ENCODE results near the gene EVC. TPM values are rescaled to one million over a fixed set of nuclear protein-coding genes. Genes with fewer than 3 reads are reported as not detected.
"Not testable (repeated sequence)": the region's sequence is repeated elsewhere in the genome, so short reads cannot be mapped to it uniquely, and the experiment has no call there.

EVC gene
- total RNA-seq, 1 donor from 2014 or later: 6.7 TPM

DNA sequence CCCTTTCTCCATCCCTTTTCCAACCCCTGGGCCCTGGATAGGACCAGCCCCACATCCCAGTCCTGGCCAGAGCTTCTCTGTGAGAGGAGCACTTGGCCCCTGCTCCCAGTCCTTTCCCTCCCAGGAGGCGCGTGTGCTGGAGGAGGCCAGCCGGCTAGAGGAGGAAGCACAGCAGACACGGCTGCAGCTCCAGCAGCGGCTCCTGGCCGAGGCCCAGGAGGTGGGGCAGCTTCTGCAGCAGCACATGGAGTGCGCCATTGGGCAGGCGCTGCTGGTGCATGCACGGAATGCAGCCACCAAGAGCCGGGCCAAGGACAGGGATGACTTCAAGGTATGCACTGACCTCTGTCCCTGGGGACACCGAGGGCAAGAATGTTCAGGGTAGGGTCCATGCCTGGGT, 87.5 kb downstream of the EVC start:
- DNase-seq (ENCODE audit: missing footprints) (peak; percentile 83), ATAC-seq (peak; percentile 84)
- intact Hi-C loops (cut with DNase I): no loop called here

DNA sequence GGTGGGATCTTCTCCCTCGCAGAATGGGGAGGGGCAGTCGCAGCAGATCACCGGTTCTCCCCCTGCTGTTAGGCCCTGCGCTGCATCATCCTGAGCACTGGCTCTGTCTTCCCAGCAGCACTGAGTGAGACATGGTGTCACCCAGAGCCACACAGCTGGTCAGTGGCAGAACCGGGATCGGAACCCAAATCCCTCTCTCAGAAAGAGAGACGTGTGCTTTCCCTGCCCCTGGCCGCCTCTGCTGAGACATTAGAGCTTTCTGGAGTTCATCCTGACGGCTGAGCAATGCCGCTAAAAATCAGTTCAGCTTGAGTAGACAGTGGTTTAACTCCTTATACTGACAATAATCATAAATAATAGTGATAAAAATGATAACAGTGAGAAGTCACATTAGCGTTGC, 87.9 kb downstream of the EVC start:
- no peak for DNase-seq (ENCODE audit: missing footprints)
- intact Hi-C loops (cut with DNase I): no loop called here
- no peak for ATAC-seq

DNA sequence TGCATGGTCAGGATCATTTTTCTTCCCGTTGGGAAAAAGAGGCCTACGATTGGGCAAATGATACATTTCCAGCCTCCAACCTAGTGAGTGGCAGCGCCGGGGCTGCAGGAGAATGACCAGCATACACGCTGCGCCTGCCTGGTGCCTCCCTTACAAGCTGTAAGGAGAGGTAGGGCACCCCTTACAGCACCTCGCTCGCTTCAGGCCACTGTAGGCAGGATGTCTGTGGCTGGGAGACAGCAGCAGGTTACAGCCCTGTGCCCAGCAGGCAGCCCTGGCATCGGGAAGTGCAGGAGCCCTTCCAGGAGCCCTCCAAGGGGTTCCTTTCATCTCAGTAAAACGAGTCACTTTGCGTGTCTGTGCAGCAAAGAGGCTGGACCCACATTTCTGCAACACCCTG, 88.4 kb downstream of the EVC start:
- ATAC-seq: no peak
- intact Hi-C loops (cut with DNase I): no loop called here
- DNase-seq (ENCODE audit: missing footprints): no peak

DNA sequence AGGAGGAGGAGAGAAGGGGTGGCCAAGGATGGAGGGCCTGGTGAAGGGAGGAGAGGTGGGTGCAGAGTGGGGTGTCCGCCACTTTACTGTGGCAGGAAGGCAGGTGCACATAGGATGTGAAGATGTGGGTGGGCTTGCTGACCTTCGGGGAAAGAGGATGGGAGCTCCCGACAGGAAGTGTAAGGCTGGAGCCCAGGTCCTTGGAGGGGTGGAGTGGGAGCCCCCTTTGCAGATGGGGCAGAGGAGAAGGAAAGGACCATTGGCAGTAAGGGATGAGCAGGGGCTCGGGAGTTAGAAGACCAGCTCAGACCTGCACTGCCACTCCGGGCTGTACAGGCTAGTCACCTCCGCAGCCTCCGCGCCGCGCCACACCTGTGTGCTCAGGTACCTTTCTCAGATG, 89.5 kb downstream of the EVC start:
- DNase-seq (ENCODE audit: missing footprints): no peak
- intact Hi-C loops (cut with DNase I): no loop called here
- ATAC-seq: no peak

DNA sequence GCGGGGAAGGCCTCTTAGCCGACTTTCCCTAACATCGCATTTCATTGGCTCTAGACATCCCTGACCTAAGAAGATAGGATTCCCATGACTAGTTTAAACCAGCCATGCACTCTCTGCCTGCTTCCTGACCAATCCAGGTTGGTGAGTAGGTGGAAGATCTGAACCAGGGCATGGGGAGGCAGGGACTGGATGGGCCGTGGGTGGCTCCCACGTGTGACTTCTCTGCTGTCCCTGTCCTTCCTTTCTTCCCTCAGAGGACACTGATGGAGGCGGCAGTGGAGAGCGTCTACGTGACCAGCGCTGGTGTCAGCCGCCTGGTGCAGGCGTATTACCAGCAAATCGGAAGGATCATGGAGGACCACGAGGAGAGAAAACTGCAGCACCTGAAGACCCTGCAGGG, 90.7 kb downstream of the EVC start:
- intact Hi-C loops (cut with DNase I): no loop called here
- DNase-seq (ENCODE audit: missing footprints) (no peak), ATAC-seq (no peak)

DNA sequence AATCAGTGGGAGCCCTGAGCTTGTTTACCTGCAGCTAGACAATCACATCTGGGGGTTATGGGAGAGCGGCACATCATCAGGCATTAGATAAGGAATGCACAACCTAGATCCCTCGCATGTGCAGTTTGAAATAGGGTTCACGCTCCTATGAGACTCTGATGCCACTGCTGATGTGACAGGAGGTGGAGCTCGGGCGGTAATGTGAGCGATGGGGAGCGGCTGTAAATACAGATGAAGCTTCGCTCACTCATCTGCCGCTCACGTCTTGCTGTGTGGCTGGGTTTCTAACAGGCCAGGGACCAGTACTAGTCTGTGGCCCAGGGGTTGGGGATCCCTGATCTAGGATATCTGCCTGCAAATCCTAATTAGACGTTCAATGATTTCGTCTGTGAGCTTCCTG, 91.6 kb downstream of the EVC start:
- ATAC-seq (no peak), DNase-seq (ENCODE audit: missing footprints) (no peak)
- intact Hi-C loops (cut with DNase I): no loop called here

DNA sequence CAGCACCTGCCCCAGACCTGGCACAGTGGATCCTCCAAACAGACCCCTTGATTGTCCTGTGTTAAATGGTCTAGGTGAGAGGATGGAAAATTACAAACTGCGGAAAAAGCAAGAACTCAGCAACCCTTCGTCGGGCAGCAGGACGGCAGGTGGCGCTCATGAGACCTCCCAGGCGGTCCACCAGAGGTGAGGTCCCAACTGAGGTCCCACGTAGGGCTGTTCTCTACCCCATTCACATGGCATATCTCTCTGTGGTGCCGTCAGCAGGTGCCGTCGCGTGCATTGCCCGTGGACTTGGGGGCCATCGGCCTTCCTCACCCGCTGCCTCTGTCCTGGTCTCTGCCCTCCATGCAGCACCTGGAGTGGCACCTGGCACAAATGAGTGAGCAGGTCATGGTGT, 93.7 kb downstream of the EVC start:
- DNase-seq (ENCODE audit: missing footprints): no peak
- intact Hi-C loops (cut with DNase I): no loop called here
- no peak for ATAC-seq

DNA sequence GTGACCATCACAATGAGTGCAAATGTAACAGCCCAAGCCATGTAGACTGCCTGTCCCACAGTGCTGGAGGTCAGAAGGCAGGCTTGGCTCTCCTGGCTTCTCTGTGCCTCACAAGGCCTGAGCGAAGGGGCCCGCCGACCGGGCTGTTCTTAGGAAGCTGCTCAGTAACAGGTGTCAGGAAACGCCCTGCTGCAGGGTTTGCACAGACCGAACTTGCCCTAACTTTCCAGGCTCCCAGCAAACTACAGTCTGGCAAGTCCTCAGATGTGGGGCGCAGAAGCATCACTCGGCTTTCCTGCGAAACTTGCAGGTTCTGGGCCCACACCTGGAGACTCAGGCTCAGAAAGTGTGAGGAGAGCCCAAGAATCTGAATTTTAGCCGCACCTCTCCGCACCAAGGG, 94.3 kb downstream of the EVC start:
- no peak for DNase-seq (ENCODE audit: missing footprints)
- ATAC-seq: no peak
- intact Hi-C loops (cut with DNase I): no loop called here

DNA sequence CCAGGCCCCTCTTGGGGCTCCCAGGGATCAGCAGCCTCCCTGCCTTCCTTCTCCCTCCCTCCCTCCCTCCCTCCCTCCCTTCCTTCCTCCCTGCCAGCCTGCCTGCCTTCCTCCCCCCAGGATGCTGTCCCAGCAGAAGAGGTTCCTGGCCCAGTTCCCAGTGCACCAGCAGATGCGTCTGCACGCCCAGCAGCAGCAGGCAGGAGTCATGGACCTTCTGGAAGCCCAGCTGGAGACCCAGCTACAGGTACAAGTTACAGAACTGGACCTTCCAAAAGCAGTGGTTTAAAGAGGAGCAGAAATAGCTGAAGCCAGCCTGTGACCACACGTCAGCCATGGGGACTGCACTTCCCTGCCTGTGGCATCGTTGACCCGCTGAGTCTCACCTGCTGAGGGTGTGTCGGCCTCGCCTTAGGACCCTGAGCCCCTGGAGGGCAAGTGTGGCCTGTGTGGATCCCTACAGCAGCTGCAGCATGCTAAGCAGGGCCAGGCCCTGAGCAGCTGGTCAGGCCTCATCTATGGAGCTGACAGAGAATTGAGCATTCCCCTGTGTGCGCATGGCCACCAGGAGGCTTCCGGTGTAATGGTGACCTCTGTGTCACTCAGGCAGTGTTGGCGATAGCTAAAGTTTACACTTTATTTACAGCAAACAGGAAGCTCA, 97.2 kb downstream of the EVC start:
- intact Hi-C loops (cut with DNase I): no loop called here
- no peak for ATAC-seq
- DNase-seq (ENCODE audit: missing footprints): no peak

DNA sequence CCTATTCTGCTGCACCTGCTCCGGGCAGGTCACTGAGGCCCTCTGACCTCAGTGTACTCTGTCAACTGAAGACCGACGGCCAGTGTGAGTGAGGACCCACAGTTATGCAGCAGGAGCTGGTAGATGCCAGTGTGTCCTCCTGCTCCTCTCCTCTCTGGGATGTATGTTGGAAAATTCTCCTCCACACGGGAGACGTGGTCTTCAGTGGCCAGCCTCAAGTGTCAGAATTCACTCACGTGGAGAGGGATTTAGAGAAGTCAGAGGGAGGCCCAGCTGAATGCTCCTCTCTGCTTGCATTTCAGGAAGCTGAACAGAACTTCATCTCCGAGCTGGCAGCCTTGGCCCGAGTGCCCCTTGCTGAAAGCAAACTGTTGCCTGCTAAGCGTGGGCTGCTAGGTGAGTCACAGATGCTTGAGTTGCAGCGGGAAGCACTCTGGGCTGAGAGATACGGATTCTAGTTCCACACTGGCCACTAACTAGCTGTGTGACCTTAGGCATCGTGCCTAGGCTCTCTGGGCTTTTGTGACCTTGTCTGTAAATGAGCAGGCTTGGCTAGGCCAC, 98.3 kb downstream of the EVC start:
- DNase-seq (ENCODE audit: missing footprints): no peak
- intact Hi-C loops (cut with DNase I): no loop called here
- ATAC-seq: no peak

DNA sequence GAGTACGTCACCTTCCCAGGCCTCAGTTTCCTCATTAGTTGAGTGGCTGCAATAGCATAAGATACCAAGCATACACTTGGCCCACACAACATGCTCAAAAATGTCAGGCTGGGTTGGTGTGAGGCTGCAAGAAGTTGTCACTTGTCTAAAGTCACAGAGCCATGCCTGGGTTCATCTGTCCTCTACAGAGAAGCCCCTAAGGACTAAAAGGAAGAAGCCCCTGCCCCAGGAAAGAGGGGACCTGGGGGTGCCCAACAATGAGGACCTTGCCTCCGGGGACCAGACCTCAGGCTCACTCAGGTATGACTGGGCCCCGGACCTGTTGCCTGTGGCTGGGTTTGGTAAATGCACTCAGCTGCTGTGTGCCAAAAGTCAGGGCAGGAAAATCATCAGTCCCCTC, 99.2 kb downstream of the EVC start:
- DNase-seq (ENCODE audit: missing footprints) (no peak), ATAC-seq (no peak)
- intact Hi-C loops (cut with DNase I): no loop called here

DNA sequence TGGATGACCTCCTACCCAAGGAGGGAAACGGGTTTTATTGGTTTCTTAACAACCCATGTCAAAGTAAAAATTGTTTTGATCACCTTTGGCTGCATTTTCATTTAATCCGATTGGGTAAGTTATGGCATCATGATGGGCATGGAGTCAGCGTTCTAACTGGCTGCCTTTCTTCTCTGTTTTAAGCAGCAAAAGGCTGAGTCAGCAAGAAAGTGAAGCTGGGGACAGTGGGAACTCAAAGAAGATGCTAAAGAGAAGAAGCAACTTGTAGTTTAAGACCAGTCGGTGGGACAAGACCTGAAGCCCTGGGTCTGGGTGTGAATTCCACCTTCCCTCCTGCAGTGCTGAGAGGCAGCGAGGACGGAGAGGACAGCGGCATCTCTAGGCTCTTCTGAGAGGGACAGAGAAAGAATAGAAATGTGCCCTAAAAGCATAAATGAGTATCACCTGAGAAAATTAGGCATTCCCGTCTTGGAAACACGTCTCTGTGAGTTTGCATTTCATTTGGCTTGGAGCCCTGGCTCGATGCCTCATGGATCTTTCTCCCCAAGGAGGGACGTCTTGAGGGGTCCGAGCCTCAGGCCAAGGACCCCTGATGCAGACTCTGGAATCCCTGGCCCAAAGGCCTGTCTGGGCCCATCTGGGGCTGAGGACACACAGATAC, 99.9 kb downstream of the EVC start:
- intact Hi-C loops (cut with DNase I): no loop called here
- DNase-seq (ENCODE audit: missing footprints): no peak
- ATAC-seq: no peak

DNA sequence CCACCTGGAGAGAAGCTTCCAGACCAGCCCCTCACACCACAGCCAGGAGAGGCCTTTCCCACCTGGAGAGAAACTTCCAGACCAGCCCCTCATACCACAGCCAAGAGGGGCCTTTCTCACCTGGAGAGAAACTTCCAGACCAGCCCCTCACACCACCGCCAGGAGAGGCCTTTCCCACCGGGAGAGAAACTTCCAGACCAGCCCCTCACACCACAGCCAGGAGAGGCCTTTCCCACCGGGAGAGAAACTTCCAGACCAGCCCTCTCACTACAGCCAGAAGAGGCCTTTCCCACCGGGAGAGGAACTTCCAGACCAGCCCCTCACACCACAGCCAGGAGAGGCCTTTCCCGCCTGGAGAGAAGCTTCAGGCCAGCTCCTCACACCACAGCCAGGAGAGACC, 101.1 kb downstream of the EVC start:
- intact Hi-C loops (cut with DNase I): loop anchor here (2.0 kb wide), 1 partner anchor 761 kb away; the partner anchor contains the start of gene STK32B
- DNase-seq (ENCODE audit: missing footprints); ATAC-seq: not testable (repeated sequence)

DNA sequence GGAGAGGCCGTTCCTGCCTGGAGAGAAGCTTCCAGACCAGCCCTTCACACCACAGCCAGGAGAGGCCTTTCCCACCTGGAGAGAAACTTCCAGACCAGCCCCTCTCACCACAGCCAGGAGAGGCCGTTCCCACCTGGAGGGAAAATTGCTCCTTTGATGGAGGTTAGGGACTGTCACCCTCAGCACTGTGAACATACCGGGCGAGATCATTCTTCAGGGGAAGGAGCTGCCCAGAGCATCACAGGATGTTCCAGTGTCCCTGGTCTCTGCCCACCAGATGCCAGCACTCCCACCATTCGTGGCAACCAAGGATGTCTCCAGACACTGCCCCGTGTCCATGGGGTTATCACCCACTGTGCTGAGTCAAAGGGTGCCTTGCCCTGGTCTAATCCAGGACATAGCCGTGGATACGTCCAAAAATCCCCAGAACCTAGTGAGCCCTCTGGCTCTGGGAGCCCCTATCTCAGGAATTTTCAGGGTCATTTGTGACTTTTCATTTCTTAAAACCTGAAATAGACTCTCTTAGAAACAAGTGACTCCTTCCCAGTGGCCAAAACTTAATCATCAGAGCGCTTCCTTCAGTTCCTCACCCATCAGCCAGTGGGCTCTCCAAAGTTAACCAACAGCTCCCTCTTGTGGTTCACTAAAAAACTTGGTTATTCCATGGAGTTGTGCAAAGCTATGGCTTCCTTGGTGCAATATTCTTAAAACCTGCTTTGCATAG, 101.7 kb downstream of the EVC start:
- intact Hi-C loops (cut with DNase I): loop anchor here (2.0 kb wide), 1 partner anchor 762 kb away; the partner anchor contains the start of gene STK32B
- DNase-seq (ENCODE audit: missing footprints) (no peak), ATAC-seq (peak; percentile 73)

DNA sequence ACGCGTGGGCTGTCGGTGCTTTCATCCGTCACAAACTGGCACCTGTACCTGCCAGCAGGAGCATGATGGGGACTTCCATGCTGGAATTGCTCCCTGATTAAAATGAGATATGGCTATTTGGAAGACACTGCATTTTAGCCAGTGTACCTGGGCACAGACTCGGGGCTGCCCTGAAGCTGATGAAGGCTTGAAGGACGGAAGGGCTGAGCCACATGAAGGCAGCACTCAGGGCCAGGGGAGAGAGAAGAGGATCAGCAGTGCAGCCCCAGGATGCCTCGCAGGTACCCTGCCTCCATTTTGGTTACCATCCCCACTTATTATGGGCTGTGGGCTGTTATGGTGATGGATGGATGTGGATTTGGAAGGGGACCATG, 102.9 kb downstream of the EVC start:
- ATAC-seq (no peak), DNase-seq (ENCODE audit: missing footprints) (no peak)
- intact Hi-C loops (cut with DNase I): loop anchor here (2.0 kb wide), 1 partner anchor 763 kb away; the partner anchor contains the start of gene STK32B

DNA sequence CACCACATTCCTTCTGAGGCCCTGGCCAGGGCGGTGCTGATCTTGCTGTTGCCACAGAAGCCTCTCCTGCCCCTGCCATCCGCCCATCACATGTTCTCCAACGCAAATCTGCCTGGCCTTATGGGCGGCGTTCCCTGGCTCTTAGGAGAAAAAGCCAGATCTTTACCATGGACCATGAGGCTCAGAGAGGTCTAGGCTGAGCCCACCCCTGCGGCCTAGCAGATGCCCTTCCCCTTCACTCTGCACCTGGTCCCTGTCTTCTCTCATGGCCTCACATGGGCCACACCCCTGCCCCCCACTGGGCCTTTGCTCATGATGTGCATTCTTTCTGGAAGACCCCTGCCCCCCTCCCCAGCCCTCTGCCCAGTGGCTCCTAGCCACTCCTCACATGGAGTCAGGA, 103.4 kb downstream of the EVC start:
- DNase-seq (ENCODE audit: missing footprints) (no peak), ATAC-seq (no peak)
- intact Hi-C loops (cut with DNase I): no loop called here

DNA sequence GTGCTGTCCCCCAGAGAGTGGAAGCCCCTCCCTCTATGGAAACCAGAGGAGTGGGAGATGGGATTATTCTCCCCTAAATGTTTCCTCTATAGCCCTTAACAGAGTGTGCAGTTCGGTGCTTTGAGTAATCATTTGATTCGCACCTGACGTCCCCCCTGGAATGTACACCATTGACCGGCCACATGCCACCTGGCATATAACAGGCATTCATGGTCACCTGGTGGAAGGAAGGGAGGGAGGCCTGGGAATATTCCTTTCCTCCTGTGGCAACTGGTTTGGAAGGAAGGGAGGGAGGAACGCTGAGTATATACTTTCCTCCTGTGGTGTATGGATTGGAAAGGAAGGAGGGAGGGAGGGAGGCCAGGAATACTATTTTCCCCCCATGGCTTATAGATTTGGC, 104.6 kb downstream of the EVC start:
- DNase-seq (ENCODE audit: missing footprints): no peak
- intact Hi-C loops (cut with DNase I): no loop called here

DNA sequence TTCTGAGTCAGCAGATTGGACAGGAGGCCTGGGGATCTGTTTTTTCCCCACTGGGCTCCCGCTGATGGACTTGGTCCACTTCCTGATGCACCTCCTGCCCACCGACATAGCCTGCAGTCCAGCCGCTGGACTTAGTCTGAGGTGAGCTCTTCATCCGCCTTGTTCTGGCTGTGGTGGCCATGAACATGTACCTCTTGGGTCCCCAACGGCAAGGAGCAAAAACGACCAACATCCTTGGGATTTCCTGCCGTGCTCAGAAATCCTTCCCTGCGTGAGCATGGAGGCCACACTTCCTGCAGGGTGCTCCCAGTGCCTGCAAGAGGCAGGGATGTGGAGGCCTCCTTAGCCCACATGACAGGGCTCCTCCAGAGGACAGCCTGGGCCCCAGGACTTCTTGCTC, 105.1 kb downstream of the EVC start:
- no peak for DNase-seq (ENCODE audit: missing footprints)
- ATAC-seq: no peak
- intact Hi-C loops (cut with DNase I): no loop called here

More for the DNA sequence above, 104.6 kb downstream of the EVC start:
- ATAC-seq: no peak

DNA sequence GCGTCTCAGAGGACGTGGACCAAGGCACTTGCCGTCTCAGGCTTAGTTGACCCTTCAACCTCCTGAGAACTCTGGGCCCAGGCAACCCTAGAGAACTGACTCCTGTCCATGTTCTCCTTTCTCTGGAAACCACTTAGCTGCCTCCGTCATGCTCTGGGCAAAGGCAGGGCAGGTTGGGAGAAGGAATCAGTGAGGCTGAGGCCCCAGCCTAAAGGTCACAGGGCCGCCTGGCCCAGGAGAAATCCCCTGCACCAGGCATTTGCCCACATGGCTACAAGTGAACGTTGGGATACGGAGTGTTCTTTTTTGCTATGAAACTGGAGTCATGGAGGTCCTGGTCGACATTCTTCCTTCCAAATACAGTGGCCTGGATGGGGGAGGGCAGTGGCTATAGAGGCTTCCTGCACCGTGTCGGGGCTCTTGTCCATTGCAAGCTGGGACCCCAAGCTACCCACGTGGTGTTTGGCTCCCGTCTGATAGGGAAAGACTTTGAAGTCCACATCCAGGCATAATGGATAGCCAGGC, 105.9 kb downstream of the EVC start:
- DNase-seq (ENCODE audit: missing footprints) (no peak), ATAC-seq (no peak)
- intact Hi-C loops (cut with DNase I): no loop called here

Measured in Right ventricle myocardium inferior (tissue), 1 donor.